Measurements from ENCODE around the gene CDH2.

CDH2 gene

DNA sequence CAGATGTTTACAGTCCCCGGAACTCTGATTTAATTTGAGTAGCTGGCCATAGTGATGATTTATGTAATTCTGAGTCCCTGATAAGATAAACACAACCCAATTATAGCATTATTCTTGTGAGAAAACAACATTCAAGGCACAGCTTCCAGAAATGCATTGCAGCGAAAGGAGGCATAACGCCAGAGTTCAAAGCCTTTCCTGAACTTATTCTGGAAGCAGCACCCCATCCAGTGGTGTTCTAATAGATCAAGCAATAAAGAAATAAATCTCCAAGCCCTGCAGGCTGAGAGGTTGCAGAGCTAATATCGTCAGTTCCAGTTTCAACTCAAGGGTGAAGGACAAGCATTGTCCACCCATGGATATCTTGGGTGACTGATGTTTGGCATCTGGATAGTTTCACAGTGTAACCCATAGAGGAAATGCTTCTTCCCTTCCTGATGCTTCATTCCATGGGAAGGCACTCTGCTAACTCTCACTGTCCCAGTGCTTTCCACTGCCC lies 18.8 kb downstream of the CDH2 start:
- H3K9me3 Mint-ChIP-seq, result peaks cover 4% of the 10 kb centered on the region
- CTCF ChIA-PET, result no interaction called here

DNA sequence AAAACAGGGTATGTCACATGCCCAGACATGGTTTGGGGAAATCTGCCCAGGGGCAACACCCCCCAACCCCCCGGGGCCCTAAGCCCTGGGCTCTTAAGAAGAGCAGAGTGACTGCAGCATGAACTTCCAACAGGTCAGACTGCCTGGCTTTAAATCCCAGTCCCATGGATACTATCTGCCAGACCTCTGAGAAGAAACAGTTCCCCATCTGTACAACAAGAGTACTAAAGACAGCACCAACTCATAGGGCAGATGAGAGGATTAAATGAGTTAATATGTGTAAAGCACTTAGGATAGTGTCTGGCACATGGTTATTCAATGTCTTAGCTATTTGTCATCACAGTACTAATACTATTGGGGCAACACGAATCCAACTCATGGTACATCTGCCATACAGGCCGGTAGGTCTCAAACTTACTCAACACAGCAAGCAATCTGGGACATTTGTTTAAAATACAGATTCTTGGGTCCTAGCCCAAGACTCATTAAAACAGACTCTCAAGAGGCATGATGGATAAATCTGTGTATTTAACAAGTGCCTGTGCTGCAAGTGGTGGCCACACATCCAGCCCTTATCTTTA lies 23.4 kb downstream of the CDH2 start:
- Mint-ChIP-seq H3K27ac (no peak overlapping the region), H3K4me1 (no peaks in the 10 kb centered on the region), H3K4me3 (no peak overlapping the region), H3K9me3 (peaks cover 4% of the 10 kb centered on the region), H3K36me3 (no peaks in the 10 kb centered on the region), H3K27me3 (no peaks in the 10 kb centered on the region)
- no peak for DNase-seq
- CTCF ChIA-PET, result no interaction called here

More for the DNA sequence above, 18.8 kb downstream of the CDH2 start:
- no peak for DNase-seq
- H3K4me1 Mint-ChIP-seq, result no peaks in the 10 kb centered on the region
- no peaks in the 10 kb centered on the region for H3K27me3 Mint-ChIP-seq
- no peak overlapping the region for H3K27ac Mint-ChIP-seq
- H3K36me3 Mint-ChIP-seq, result no peaks in the 10 kb centered on the region
- no peak overlapping the region for H3K4me3 Mint-ChIP-seq

DNA sequence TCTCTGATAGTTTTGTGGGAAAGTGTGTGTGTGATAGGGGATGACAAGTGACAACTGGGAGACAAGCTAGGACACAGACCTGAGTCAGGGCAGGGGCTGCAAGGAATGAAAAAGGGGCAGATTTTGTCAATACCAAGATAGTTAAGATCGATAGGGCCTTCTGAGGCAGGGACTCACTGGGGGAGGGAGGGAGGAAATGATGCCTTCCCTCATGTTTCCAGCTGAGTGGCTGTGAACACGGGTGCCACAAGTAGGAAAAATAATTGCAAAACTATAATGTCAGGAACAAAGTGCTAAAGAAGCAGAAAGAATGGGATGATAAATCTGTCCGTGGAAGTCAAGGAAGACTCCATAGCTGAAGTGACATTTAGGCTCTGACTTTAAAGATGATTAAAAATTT lies 24.2 kb downstream of the CDH2 start:
- Mint-ChIP-seq H3K36me3 (no peaks in the 10 kb centered on the region), H3K27me3 (no peaks in the 10 kb centered on the region), H3K27ac (no peak overlapping the region), H3K4me1 (no peaks in the 10 kb centered on the region), H3K4me3 (no peak overlapping the region), H3K9me3 (peaks cover 4% of the 10 kb centered on the region)
- no peak for DNase-seq
- CTCF ChIA-PET, result no interaction called here

DNA sequence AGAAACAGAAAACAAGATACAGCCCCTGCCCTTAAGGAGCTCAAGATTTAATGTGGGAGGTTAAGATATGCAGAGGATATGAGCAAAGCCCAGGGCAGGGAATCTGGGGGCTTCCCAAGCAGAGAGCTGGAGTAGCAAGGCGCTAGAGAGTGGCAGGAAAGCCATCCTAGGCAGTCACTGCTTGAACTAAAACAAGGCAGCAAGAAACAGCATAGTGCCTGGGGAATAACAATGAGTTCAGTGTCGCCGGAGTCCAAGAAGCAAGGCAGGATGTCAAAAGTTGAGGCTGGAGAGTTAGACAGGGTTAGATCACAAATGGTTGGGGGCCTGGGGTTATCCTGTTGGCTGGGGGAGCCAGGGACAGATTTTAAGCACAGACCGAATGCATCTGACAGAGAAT lies 24.6 kb downstream of the CDH2 start:
- no peak overlapping the region for H3K27ac Mint-ChIP-seq
- H3K36me3 Mint-ChIP-seq, result no peaks in the 10 kb centered on the region
- no peaks in the 10 kb centered on the region for H3K4me1 Mint-ChIP-seq
- CTCF ChIA-PET, result no interaction called here
- no peak for DNase-seq
- no peak overlapping the region for H3K4me3 Mint-ChIP-seq
- H3K9me3 Mint-ChIP-seq, result peaks cover 4% of the 10 kb centered on the region
- H3K27me3 Mint-ChIP-seq, result no peaks in the 10 kb centered on the region

DNA sequence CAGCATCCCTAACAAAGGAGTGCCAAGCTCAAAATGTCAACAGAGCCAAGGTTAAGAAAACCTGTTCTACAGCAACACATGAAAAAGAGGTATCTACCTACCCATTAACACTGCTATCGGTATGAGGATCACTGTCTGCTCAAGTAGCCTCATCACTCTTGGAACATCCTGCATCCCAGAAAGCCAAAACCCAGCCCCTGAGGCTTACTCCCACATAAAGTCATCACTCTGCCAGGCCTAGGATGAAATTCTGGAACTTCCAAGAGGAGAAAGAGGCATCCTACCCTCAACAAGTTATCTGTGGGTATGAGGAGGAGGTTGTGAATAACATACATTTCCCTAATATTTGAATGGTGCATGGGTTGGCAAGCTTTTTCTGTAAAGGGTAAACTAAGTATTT lies 25.5 kb downstream of the CDH2 start:
- Mint-ChIP-seq H3K36me3 (no peaks in the 10 kb centered on the region), H3K27me3 (no peaks in the 10 kb centered on the region), H3K4me1 (no peaks in the 10 kb centered on the region), H3K4me3 (no peak overlapping the region), H3K27ac (no peak overlapping the region), H3K9me3 (peaks cover 4% of the 10 kb centered on the region)
- CTCF ChIA-PET, result no interaction called here
- no peak for DNase-seq

DNA sequence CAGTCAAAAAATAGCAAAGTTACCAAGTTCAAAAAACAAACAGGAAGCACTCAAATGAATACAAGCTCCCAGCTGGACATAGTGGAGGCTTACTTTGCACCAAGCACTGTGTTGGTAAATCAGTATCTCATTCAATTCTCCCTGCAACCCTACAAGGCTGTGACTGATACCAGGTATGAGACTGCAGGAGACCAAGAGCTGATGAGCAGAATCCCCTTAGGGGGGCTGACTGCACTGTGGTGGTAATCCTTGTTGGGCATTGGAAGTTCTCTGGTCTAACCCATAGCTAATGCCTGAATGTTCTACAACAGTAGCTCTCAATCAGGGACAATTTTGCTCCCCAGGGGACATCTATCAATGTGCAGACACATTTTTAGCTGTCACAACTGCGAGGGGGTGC lies 26.0 kb downstream of the CDH2 start:
- H3K36me3 Mint-ChIP-seq, result no peaks in the 10 kb centered on the region
- H3K27ac Mint-ChIP-seq, result no peak overlapping the region
- no peaks in the 10 kb centered on the region for H3K4me1 Mint-ChIP-seq
- no peak overlapping the region for H3K4me3 Mint-ChIP-seq
- DNase-seq, result no peak
- peaks cover 4% of the 10 kb centered on the region for H3K9me3 Mint-ChIP-seq
- H3K27me3 Mint-ChIP-seq, result no peaks in the 10 kb centered on the region
- CTCF ChIA-PET, result no interaction called here

DNA sequence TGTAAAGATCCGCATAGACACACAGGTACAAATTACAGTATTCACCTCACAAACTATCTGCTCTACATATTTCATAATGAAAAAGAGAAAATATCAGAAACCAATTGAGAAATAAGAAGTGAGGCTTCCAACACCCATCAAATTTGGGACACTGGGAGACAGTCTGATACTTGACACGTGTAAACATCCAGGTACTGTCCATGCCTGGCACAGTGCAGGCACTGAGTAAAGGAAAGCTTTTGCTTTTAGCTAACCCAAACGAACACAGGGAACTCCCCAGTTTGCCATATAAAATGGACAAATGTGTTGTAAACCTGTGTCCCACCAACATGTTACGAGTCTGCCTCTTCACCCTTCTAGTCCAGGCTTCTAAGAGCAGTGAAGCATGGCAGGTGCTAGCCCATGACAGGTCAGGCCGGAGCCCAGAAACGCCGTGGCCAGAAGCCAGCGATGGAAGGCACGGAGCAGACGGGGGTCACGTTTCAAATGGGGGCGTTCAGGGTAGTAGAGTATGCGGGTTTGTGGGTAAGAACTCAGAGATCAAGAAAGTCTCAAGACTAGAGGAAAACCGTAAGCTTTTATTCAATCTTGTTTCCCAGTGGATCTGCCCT lies 27.0 kb downstream of the CDH2 start:
- Mint-ChIP-seq H3K4me1 (no peaks in the 10 kb centered on the region), H3K9me3 (peaks cover 4% of the 10 kb centered on the region), H3K27me3 (no peaks in the 10 kb centered on the region), H3K27ac (no peak overlapping the region), H3K36me3 (no peaks in the 10 kb centered on the region), H3K4me3 (no peak overlapping the region)
- CTCF ChIA-PET, result no interaction called here
- DNase-seq, result no peak

DNA sequence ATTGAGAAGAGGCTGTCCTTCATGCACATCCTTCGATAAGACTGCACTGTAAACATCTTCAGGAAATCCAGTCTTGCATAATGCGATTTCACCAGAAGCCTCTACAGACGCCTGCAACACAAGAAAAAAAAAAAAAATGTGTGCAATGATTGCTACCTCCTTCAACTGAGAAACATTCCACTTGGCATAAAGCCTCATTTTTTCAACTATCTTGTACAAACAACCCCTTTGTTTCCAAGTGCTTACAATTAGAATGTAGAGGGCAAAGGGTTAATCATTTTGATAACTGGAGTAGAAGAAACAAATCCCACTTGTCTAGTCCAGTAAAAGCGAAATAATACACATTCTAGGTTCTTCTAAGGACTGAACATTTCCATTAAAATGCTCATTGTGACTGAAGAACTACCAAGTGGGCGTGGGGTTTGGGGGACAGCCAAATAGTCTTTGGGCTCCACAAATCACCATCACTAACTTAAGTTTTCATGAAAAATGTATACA lies 29.2 kb downstream of the CDH2 start:
- Mint-ChIP-seq H3K27me3 (no peaks in the 10 kb centered on the region), H3K27ac (no peak overlapping the region), H3K4me1 (no peaks in the 10 kb centered on the region), H3K4me3 (no peak overlapping the region), H3K9me3 (peaks cover 2% of the 10 kb centered on the region), H3K36me3 (no peaks in the 10 kb centered on the region)
- DNase-seq, result no peak
- CTCF ChIA-PET, result no interaction called here

DNA sequence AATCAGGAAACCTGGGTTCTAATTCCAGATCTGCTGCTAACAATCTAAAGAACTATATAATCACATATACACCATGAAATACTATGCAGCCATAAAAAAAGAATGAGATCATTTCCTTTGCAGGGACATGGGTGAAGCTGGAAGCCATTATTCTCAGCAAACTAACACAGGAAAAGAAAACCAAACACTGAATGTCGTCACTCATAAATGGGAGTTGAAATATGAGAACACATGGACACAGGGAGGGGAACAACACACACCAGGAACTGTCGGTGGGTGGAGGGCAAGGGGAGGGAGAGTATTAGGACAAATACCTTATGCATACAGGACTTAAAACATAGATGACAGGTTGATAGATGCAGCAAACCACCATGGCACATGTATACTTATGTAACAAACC lies 33.2 kb downstream of the CDH2 start:
- no peaks in the 10 kb centered on the region for H3K36me3 Mint-ChIP-seq
- CTCF ChIA-PET, result no interaction called here
- no peak for DNase-seq
- H3K4me1 Mint-ChIP-seq, result no peaks in the 10 kb centered on the region
- peaks cover 2% of the 10 kb centered on the region for H3K9me3 Mint-ChIP-seq
- H3K4me3 Mint-ChIP-seq, result no peak overlapping the region
- H3K27me3 Mint-ChIP-seq, result no peaks in the 10 kb centered on the region
- H3K27ac Mint-ChIP-seq, result no peak overlapping the region

DNA sequence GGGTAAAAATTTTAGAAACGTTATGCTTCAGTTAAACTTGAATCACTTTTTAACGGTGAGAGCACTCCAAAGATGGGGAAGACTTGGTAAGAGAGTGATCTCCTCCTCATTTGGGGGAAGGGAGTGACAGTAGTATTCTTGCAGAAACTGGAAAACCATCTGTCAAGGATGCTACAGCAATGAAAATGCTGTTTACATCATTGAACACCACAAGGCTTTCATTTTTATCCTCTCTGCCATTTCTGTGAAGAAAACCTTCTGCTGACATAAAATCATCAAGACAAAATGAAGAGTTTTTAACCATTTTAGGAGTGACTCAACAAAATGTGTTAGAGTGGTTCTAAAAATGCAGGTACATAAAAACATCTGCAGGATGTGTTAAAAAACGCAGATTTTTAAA lies 38.1 kb downstream of the CDH2 start:
- H3K9me3 Mint-ChIP-seq, result peaks cover 4% of the 10 kb centered on the region
- no peak for DNase-seq
- CTCF ChIA-PET, result no interaction called here
- no peaks in the 10 kb centered on the region for H3K4me1 Mint-ChIP-seq
- H3K27ac Mint-ChIP-seq, result no peak overlapping the region
- no peaks in the 10 kb centered on the region for H3K27me3 Mint-ChIP-seq
- H3K4me3 Mint-ChIP-seq, result no peak overlapping the region
- H3K36me3 Mint-ChIP-seq, result no peaks in the 10 kb centered on the region

DNA sequence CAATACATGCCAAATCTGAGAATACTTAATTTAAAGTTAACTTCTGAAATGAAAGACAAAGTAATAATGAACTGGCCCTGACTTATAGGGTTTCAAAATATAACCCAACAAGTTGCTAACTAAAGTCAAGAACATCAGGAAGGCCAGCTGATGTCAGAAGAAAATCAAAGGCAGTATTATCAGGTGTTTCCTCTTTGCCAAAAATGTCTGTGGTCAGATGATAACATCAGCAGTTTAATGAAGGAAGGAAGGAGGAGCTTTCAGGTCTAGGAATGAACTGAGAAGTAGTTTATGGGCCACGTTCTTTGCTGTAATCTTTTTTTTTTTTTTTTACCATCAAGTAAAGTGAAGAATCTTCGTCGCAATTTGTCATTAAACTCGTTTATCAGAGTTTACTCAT lies 40.9 kb downstream of the CDH2 start:
- CTCF ChIA-PET, result no interaction called here
- no peaks in the 10 kb centered on the region for H3K27me3 Mint-ChIP-seq
- no peak for DNase-seq
- H3K36me3 Mint-ChIP-seq, result no peaks in the 10 kb centered on the region
- no peak overlapping the region for H3K4me3 Mint-ChIP-seq
- peaks cover 11% of the 10 kb centered on the region for H3K9me3 Mint-ChIP-seq
- no peaks in the 10 kb centered on the region for H3K4me1 Mint-ChIP-seq
- no peak overlapping the region for H3K27ac Mint-ChIP-seq

DNA sequence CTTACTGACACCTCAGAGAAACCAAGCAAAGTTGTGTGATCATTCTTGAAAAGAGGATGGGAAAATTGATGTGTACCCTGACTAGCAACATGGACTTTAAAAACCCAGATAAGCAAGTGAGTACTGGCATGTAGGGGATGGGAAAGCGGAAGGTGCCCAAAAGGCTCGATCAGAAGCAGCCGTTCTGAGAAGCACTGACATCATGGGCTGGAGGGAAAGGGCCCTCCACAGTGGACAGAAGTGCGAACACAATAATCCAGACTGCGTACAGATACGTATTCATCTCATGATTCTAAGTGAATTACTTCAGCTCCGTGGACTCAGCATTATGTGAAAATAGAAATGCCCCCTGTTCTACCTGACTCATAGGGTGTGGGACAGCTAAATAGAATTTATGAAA lies 42.2 kb downstream of the CDH2 start:
- H3K9me3 Mint-ChIP-seq, result peaks cover 13% of the 10 kb centered on the region
- H3K27me3 Mint-ChIP-seq, result no peaks in the 10 kb centered on the region
- no peaks in the 10 kb centered on the region for H3K36me3 Mint-ChIP-seq
- H3K4me1 Mint-ChIP-seq, result no peaks in the 10 kb centered on the region
- CTCF ChIA-PET, result no interaction called here
- no peak overlapping the region for H3K4me3 Mint-ChIP-seq
- no peak overlapping the region for H3K27ac Mint-ChIP-seq
- DNase-seq, result no peak

DNA sequence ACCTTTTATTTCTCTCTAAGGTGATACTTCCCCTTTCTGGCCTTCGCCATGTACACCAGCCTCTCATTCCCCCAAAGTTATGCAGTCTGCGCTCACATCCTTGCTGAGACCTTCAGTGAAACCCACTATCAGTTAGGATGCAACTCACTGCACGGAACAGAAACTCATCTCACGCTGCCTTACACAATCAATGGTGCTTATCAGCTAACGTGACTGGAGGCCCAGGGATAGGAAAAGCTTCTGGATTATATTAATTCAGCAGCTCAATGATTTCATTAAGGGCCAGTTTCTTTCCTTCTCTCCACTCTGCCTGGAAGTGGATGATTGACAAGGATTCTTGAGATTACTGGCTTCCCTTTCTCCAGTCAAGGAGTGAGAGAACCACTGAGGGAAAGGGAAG lies 44.8 kb downstream of the CDH2 start:
- CTCF ChIA-PET, result no interaction called here
- no peak for DNase-seq
- no peaks in the 10 kb centered on the region for H3K36me3 Mint-ChIP-seq

DNA sequence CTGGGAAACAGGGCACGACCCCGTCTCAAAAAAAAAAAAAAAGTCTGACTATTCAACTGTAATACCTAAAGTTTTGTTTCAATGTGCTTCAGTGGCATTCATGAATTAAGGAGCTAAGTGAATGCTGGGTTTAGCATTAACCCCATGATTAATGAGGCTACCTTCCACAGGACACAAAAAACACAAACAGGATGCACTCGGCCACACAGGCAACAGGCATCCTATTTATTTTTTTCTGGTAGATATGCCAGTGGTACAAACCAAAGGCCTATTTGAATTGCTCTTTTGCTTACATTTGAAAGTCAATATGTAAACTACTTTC lies 48.3 kb downstream of the CDH2 start:
- Mint-ChIP-seq H3K9me3 (peaks cover 11% of the 10 kb centered on the region), H3K27me3 (no peaks in the 10 kb centered on the region), H3K4me1 (no peaks in the 10 kb centered on the region), H3K4me3 (no peak overlapping the region), H3K36me3 (no peaks in the 10 kb centered on the region), H3K27ac (no peak overlapping the region)
- DNase-seq, result no peak
- CTCF ChIA-PET, result interaction anchor here (0.6 kb wide), 1 partner anchor 97 kb away, joined by 3 read pairs; no protein-coding TSS in a partner anchor

More for the DNA sequence above, 44.8 kb downstream of the CDH2 start:
- Mint-ChIP-seq H3K4me1 (no peaks in the 10 kb centered on the region), H3K9me3 (peaks cover 13% of the 10 kb centered on the region), H3K27ac (no peak overlapping the region), H3K4me3 (no peak overlapping the region), H3K27me3 (no peaks in the 10 kb centered on the region)

DNA sequence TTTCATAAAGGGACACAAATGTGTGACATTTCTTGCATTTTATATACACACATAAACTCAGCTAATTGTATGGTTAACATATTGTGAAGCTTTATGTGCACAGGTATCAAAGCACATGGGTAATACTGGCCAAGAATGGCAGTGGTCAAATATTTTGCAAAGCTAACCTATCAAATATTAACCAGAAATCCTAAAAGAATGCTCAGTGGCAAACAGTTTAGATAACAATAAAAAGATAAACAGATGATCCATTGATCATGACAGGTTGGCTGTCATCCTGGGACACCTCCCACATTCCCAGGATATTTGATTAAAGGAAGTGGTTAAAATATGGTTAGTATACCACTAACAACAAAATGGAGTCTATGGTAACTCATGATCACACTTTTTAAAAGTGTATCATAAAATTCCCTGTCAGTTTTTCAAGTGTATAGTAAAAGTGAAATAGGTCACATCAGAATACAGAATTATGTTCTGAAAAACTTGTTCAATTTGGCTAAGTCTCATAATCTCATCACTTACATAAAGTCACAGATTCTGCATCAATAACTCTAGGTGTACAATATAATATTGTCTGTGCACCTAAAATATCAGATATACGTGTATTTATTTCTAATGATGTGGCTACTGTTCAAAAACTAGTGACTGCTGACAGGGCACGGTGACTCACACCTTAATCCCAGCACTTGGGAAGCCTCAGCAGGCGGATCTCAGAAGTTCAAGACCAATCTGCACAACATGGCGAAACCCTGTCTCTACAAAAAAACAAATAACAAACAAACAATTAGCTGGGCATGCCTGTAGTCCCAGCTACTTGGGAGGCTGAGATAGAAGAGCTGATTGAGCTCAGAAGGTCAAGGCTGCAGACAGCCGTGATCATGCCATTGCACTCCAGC lies 48.9 kb downstream of the CDH2 start:
- DNase-seq, result no peak
- Mint-ChIP-seq H3K4me1 (no peaks in the 10 kb centered on the region), H3K9me3 (peaks cover 11% of the 10 kb centered on the region), H3K27me3 (no peaks in the 10 kb centered on the region), H3K36me3 (no peaks in the 10 kb centered on the region), H3K27ac (no peak overlapping the region), H3K4me3 (no peak overlapping the region)
- CTCF ChIA-PET, result no interaction called here

Data from activated naive CD4-positive, alpha-beta T cell treated with anti-CD3 and anti-CD28 coated beads, Interleukin-2, amount 10 ng/mL, durations not matched to agents 7 days and 5 days (primary cell).